ENCODE data around the gene RNU1-2.
"Not testable (repeated sequence)": the region's sequence is repeated elsewhere in the genome, so short reads cannot be mapped to it uniquely, and the experiment has no call there.

Gene RNU1-2

GRCh38 chr1:16933945-16934344 is 38.2 kb downstream of the RNU1-2 start:
- H3K4me1 ChIP-seq (ENCODE audit: control insufficient read depth in 1 of 2, insufficient read depth in 1 of 2, low read depth in 1 of 2, low read length in 1 of 2); H3K9me3 ChIP-seq; H3K27me3 ChIP-seq; H3K36me3 ChIP-seq; H3K4me3 ChIP-seq (ENCODE audit: low read depth in 1 of 2, low read length in 1 of 2); H3K27ac ChIP-seq: not testable (repeated sequence)

GRCh38 chr1:16936580-16936979 is 40.8 kb downstream of the RNU1-2 start:
- not testable (repeated sequence) for H3K4me1 ChIP-seq (ENCODE audit: control insufficient read depth in 1 of 2, insufficient read depth in 1 of 2, low read depth in 1 of 2, low read length in 1 of 2); H3K27me3 ChIP-seq; H3K36me3 ChIP-seq; H3K27ac ChIP-seq; H3K4me3 ChIP-seq (ENCODE audit: low read depth in 1 of 2, low read length in 1 of 2); H3K9me3 ChIP-seq

DNA sequence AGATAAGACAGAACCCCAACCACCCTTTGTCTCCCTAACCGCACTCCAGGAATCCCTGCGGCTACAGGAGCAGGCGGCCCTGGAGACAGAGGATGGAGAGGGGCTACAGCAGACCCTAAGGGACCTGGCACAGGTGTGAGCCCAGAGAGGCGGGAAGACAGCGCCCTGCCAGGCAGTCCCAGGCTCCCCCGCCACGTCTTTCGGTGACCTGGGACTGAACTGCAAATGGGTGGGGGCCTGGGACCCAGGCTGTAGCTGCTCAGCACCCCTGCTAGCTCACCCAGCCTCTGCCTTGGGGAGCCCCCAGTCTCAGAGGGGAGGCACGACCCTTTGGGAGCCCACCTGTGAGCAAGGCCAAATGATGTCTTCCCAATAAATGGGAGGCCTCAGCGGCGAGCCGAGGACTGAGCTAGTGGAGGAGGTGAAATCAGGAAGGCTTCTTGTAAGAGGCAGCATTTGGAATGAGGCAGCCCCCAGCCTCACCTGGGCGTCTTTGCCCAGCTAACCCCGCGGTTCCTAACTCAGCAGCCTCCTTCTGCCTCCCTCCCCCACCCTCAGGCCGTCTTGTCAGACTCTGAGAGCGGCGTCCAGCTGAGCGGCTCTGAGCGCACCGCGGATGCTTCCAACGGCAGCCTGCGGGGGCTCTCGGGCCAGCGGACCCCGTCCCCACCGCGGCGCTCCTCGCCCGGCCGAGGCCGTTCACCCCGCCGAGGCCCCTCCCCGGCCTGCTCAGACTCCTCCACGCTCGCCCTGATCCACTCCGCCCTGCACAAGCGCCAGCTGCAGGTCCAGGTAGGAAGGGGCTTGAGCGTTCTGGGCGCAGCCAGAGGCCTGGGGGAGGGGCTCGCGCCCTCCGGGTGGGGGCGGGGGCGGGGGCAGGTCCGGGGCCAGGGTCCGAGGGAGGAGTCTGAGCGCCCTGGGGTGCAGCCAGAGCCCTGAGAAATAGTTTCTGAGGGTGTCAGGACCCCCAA is 42.9 kb downstream of the RNU1-2 start:
- H3K27ac ChIP-seq = no peak overlapping the region
- no peaks in the 10 kb centered on the region for H3K4me1 ChIP-seq (ENCODE audit: control insufficient read depth in 1 of 2, insufficient read depth in 1 of 2, low read depth in 1 of 2, low read length in 1 of 2)
- H3K9me3 ChIP-seq = no peaks in the 10 kb centered on the region
- TF ChIP-seq, protein P1, sequence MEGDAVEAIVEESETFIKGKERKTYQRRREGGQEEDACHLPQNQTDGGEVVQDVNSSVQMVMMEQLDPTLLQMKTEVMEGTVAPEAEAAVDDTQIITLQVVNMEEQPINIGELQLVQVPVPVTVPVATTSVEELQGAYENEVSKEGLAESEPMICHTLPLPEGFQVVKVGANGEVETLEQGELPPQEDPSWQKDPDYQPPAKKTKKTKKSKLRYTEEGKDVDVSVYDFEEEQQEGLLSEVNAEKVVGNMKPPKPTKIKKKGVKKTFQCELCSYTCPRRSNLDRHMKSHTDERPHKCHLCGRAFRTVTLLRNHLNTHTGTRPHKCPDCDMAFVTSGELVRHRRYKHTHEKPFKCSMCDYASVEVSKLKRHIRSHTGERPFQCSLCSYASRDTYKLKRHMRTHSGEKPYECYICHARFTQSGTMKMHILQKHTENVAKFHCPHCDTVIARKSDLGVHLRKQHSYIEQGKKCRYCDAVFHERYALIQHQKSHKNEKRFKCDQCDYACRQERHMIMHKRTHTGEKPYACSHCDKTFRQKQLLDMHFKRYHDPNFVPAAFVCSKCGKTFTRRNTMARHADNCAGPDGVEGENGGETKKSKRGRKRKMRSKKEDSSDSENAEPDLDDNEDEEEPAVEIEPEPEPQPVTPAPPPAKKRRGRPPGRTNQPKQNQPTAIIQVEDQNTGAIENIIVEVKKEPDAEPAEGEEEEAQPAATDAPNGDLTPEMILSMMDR (IDR thresholded peaks at IDR 0.05) = no peak
- no peaks in the 10 kb centered on the region for H3K27me3 ChIP-seq
- H3K36me3 ChIP-seq = no peaks in the 10 kb centered on the region
- H3K4me3 ChIP-seq (ENCODE audit: low read depth in 1 of 2, low read length in 1 of 2) = no peak overlapping the region

DNA sequence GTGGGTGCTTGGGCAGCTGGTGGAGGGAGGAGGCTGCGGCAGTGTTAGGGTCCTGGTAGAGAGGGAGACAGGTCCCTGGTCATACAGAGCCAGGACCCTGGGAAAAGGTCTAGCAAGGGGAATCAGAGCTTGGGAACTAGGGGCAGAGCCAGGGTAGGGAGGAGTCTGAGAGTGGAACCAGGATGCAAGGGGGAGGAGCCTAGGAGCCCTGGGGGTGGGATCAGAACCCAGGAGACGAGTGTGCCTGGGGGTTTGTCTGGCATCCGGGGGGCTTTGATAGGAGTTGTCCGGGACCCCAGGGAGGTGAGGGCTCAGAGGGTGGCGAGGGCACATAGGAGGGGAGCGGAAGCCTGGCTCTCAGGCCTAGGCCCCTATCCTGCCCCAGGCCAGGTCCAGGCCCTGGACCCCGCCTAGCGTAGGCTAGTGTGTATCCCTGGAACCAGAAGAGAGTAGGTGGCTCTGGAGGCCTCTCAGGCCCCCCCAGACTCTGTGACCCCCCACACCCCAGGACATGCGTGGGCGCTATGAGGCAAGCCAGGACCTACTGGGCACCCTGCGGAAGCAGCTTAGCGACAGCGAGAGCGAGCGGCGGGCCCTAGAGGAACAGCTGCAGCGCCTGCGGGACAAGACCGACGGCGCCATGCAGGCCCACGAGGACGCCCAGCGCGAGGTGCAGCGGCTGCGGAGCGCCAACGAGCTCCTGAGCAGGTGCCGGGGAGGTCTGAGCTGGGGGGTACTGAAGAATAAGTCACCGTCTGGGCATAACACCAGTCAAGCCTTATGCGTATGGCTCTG is 43.8 kb downstream of the RNU1-2 start:
- not testable (repeated sequence) for H3K27ac ChIP-seq; H3K9me3 ChIP-seq; H3K4me3 ChIP-seq (ENCODE audit: low read depth in 1 of 2, low read length in 1 of 2); H3K4me1 ChIP-seq (ENCODE audit: control insufficient read depth in 1 of 2, insufficient read depth in 1 of 2, low read depth in 1 of 2, low read length in 1 of 2); H3K36me3 ChIP-seq; H3K27me3 ChIP-seq

- no peaks in the 10 kb centered on the region for H3K9me3 ChIP-seq
Measured at GRCh38 chr1:16944038-16944437, 48.3 kb downstream of the RNU1-2 start.

GRCh38 chr1:16945512-16945911 is 49.7 kb downstream of the RNU1-2 start:
- H3K9me3 ChIP-seq; H3K4me1 ChIP-seq (ENCODE audit: control insufficient read depth in 1 of 2, insufficient read depth in 1 of 2, low read depth in 1 of 2, low read length in 1 of 2); H3K4me3 ChIP-seq (ENCODE audit: low read depth in 1 of 2, low read length in 1 of 2); H3K27me3 ChIP-seq; H3K36me3 ChIP-seq; H3K27ac ChIP-seq: not testable (repeated sequence)

More at GRCh38 chr1:16944038-16944437, 48.3 kb downstream of the RNU1-2 start:
- Histone ChIP-seq H3K4me1 (ENCODE audit: control insufficient read depth in 1 of 2, insufficient read depth in 1 of 2, low read depth in 1 of 2, low read length in 1 of 2) (no peaks in the 10 kb centered on the region), H3K27ac (no peak overlapping the region), H3K36me3 (no peaks in the 10 kb centered on the region), H3K4me3 (ENCODE audit: low read depth in 1 of 2, low read length in 1 of 2) (no peak overlapping the region), H3K27me3 (no peaks in the 10 kb centered on the region)
- TF ChIP-seq, protein P1 (IDR thresholded peaks at IDR 0.05) = no peak

Measured in neutrophil (primary cell).